Breast epithelium (tissue), 3 donors: ENCODE data around the gene RGS7.

Experiments used
- CTCF ChIP-seq, 3 donors: fragments of 450-650 bp; IDR thresholded peaks; one replicate each; pipeline ENCODE4 v1.5.1; 2016 to 2017; ENCODE audit warnings: antibody characterized with exemption in 3 of 3, mild to moderate bottlenecking in 3 of 3, moderate library complexity in 3 of 3
- POLR2A ChIP-seq: fragments of 450-650 bp; IDR thresholded peaks from one replicate; pipeline ENCODE4 v1.6.1; 2016; ENCODE audit warnings: antibody characterized with exemption, mild to moderate bottlenecking, moderate library complexity
- POLR2AphosphoS5 ChIP-seq, 3 donors: sonication (generic); formaldehyde crosslinking; IDR thresholded peaks; one replicate each; pipeline ENCODE4 v1.6.1; 2017; ENCODE audit warnings: antibody characterized with exemption in 3 of 3

- TF ChIP-seq CTCF (IDR thresholded peaks at IDR 0.05) (no peak), POLR2A (no peak), POLR2AphosphoS5 (IDR thresholded peaks at IDR 0.05) (no peak)
Measured at GRCh38 chr1:240794046-240794843, 562.8 kb downstream of the RGS7 start.
